ENCODE measurements around the gene NSMCE1. TPM values are rescaled to one million over a fixed set of nuclear protein-coding genes. Genes with fewer than 3 reads are reported as not detected.

NSMCE1 gene
- total RNA-seq, 2 donors from 2014 or later: 37.6 to 58.2 TPM

- no peaks in the 10 kb centered on the region for H3K36me3 ChIP-seq
- H3K27me3 ChIP-seq: no peaks in the 10 kb centered on the region
- no peak overlapping the region for H3K27ac ChIP-seq
- intact Hi-C loops (cut with DNase I): no loop called here
- H3K4me3 ChIP-seq: no peak overlapping the region
- no peaks in the 10 kb centered on the region for H3K9me3 ChIP-seq
- H3K4me1 ChIP-seq: no peaks in the 10 kb centered on the region
- no peak for DNase-seq
- TF ChIP-seq, protein P1, sequence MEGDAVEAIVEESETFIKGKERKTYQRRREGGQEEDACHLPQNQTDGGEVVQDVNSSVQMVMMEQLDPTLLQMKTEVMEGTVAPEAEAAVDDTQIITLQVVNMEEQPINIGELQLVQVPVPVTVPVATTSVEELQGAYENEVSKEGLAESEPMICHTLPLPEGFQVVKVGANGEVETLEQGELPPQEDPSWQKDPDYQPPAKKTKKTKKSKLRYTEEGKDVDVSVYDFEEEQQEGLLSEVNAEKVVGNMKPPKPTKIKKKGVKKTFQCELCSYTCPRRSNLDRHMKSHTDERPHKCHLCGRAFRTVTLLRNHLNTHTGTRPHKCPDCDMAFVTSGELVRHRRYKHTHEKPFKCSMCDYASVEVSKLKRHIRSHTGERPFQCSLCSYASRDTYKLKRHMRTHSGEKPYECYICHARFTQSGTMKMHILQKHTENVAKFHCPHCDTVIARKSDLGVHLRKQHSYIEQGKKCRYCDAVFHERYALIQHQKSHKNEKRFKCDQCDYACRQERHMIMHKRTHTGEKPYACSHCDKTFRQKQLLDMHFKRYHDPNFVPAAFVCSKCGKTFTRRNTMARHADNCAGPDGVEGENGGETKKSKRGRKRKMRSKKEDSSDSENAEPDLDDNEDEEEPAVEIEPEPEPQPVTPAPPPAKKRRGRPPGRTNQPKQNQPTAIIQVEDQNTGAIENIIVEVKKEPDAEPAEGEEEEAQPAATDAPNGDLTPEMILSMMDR (IDR thresholded peaks at IDR 0.05): no peak
- no peak overlapping the region for H3K9ac ChIP-seq (ENCODE audit: low read depth in 2 of 2, low read length in 2 of 2)
Measured at GRCh38 chr16:27305839-27306442, 37.4 kb upstream of the NSMCE1 start.

- intact Hi-C loops (cut with DNase I): no loop called here
Measured at GRCh38 chr16:27304881-27305745, 36.5 kb upstream of the NSMCE1 start.

DNA sequence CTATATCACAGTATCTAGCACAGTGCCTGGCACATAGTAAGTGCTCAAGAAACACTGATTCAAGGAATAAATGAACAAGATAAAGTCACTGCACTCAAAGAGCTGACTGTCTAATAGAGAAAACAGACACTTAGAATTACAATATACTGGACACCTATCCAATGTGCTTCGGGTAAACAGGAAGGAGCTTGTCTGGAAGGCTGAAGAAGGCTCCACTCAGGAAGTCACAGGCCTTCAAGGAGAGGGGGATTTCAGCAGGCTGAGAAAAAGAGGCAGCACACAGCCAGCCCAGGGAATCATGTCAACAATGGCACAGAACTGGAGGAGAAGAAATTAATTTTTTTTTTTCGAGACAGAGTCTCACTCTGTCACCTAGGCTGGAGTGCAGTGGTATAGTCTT, 35.5 kb upstream of the NSMCE1 start:
- H3K36me3 ChIP-seq: no peaks in the 10 kb centered on the region
- H3K9me3 ChIP-seq: no peaks in the 10 kb centered on the region
- no peak overlapping the region for H3K27ac ChIP-seq
- TF ChIP-seq, protein P1 (IDR thresholded peaks at IDR 0.05): no peak
- H3K27me3 ChIP-seq: no peaks in the 10 kb centered on the region
- H3K4me1 ChIP-seq: no peaks in the 10 kb centered on the region
- intact Hi-C loops (cut with DNase I): no loop called here
- no peak for DNase-seq
- no peak overlapping the region for H3K4me3 ChIP-seq
- H3K9ac ChIP-seq (ENCODE audit: low read depth in 2 of 2, low read length in 2 of 2): no peak overlapping the region

More at GRCh38 chr16:27304881-27305745, 36.5 kb upstream of the NSMCE1 start:
- Histone ChIP-seq H3K27me3 (no peaks in the 10 kb centered on the region), H3K4me3 (no peak overlapping the region), H3K9me3 (no peaks in the 10 kb centered on the region), H3K4me1 (no peaks in the 10 kb centered on the region), H3K9ac (ENCODE audit: low read depth in 2 of 2, low read length in 2 of 2) (no peak overlapping the region), H3K36me3 (no peaks in the 10 kb centered on the region), H3K27ac (no peak overlapping the region)
- TF ChIP-seq, protein P1 (IDR thresholded peaks at IDR 0.05): no peak
- DNase-seq: no peak

GRCh38 chr16:27303256-27304100, 34.9 kb upstream of the NSMCE1 start:
- Histone ChIP-seq H3K27me3 (no peaks in the 10 kb centered on the region), H3K36me3 (no peaks in the 10 kb centered on the region), H3K9ac (ENCODE audit: low read depth in 2 of 2, low read length in 2 of 2) (no peak overlapping the region), H3K4me3 (no peak overlapping the region), H3K27ac (no peak overlapping the region), H3K4me1 (no peaks in the 10 kb centered on the region), H3K9me3 (no peaks in the 10 kb centered on the region)
- TF ChIP-seq, protein P1 (IDR thresholded peaks at IDR 0.05): no peak
- DNase-seq: no peak
- intact Hi-C loops (cut with DNase I): no loop called here

GRCh38 chr16:27302126-27302525, 33.6 kb upstream of the NSMCE1 start:
- H3K36me3 ChIP-seq: no peaks in the 10 kb centered on the region
- intact Hi-C loops (cut with DNase I): no loop called here
- H3K4me1 ChIP-seq: no peaks in the 10 kb centered on the region
- no peak overlapping the region for H3K9ac ChIP-seq (ENCODE audit: low read depth in 2 of 2, low read length in 2 of 2)
- H3K9me3 ChIP-seq: no peaks in the 10 kb centered on the region
- TF ChIP-seq, protein P1 (IDR thresholded peaks at IDR 0.05): no peak
- DNase-seq: no peak
- H3K27me3 ChIP-seq: no peaks in the 10 kb centered on the region
- H3K4me3 ChIP-seq: no peak overlapping the region
- no peak overlapping the region for H3K27ac ChIP-seq
